ENCODE results near the gene ASTN2.
A peak's percentile ranks its signal among the peaks of the same experiment; 100 is the strongest.
"Not testable (repeated sequence)": the region's sequence is repeated elsewhere in the genome, so short reads cannot be mapped to it uniquely, and the experiment has no call there.

Gene ASTN2

DNA sequence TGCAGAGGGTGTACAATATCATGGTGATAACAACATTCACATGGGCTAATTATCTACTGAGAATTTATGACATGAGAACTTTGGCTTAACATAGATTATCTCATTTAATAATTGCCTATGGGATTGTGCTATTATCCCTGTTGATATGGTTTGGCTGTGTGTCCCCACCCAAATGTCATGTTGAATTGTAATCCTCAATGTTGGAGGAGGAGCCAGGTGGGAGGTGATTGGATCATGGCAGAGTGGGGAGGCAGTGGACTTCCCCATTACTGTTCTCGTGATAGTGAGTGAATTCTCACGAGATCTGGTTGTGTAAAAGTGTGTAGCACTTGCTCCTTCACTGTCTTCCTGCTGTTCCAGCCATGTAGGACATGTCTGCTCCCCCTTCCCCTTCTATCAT, 541.4 kb downstream of the ASTN2 start:
- DNase-seq (ENCODE audit: low spot score), result no peak

DNA sequence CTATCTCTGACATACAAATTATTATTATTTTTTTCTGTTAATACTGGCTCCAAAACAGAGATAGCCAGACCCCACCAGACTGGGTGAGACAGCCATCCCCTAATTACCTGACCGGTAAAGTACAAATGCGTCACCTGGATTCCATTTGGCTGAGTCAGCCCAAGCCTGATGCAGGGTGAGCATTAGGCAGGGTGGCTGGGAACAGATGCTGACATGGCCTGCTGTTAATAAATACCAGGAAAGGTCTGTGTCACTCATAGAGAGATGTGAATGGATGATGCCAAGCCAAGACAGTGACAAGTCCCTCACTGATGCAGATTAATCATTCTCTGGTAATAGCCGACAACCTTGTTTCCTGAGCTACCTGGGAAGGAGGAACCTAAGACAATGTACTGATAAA, 544.3 kb downstream of the ASTN2 start:
- DNase-seq (ENCODE audit: low spot score), result no peak

DNA sequence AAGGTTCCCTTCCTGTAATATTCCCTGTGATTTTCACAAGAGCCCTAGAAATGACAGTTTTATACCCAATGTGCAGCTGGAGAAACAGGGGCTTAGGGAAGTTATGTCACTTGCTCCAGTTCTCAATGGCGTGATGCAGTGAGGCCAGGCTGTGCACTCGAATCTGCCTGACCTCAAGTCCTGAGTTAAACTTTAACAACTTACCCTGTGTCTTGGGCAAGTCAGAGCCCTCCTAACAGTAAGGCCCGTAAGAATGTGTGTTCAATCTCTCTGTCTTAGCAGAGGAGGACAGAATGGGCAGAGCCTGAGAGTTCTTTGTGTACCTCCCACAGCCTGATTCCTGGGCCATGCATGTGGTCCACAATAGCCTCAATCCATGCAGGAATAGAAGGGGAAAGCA, 546.7 kb downstream of the ASTN2 start:
- DNase-seq (ENCODE audit: low spot score), result no peak

DNA sequence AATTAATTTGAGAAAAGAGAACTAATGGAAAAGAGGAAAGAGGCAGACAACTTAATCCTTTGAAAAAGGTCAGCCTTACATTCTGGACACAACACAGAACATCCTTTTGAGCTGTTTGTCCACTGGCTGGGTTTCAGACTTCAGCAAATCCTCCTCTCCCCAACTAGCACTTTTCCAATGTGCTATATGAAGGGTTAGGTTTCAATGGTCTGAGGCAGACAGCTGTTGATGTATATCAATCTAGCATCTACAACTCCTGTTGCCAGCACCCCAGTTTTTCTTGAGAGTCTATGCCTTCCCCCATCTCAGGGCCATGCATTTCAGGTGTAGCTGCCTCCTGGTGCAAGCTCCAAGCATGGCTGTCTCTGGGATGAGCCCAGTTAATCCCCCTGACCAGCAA, 553.5 kb downstream of the ASTN2 start:
- DNase-seq (ENCODE audit: low spot score), result no peak

DNA sequence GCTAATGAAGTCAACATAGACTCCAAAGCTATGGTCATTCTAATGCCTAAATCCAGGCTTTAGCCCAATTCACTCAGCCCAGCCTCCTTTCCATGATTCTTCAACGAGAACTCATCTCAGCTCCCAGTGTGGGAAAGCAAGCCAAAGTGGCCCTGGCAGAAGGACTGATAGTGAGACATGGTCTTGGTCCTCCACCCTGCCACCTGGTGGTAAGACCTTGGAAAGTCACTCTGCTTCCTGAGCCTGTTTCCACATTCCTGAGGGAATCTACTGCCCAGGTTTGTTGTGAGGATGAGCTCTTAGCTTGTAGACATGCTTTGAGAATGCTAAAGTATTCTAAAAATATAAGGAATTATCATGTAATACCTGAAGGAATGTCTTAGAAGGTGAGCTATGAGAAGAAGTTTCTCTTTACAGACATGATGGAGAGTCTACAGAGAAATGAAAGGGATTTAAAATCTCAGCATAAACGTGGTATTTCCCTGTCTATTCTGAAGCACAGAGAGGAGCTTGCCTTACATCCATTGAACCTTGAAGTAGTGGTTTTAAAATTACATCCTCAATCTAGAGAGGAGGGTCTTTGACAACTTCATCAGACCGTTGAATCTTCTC, 554.2 kb downstream of the ASTN2 start:
- peak; percentile 73 for DNase-seq (ENCODE audit: low spot score)

DNA sequence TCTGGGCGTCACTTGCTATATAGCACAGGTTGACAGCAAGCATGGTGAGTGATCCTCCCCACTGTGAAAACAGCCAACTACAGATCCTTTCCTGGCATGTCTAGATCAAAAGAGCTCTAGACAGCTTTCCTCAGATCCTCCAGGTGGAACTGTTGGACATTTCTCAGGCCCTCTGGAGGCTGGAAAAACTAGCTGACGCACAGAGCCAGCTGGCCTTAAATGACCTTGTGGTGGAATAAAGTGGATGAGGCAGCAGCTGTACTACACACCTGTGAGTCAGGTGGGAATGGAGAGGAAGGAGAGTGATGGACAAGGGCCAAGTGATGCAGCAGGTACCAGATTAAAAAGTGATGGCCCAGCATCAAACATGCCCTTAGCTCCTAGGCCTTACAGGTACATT, 555.1 kb downstream of the ASTN2 start:
- peak; percentile 55 for DNase-seq (ENCODE audit: low spot score)

DNA sequence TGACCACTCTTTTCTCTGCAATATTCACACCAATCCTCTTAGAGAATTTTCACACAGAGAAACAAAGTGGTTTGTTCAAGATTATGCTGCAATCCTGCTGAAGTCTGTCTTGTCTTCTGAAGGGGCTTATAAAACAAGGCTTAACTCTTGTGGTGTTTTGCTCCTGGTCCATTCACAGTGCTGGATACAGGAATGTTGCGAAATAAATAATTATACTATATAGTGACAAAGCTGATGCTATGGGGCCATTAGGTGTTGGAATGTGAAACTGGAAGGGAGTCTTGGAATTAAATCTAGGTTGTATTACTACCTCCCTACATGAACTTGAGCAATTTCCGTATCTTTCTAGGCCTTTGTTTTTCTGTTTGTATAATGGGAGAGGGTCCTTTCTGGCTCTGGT, 557.5 kb downstream of the ASTN2 start:
- DNase-seq (ENCODE audit: low spot score), result no peak

DNA sequence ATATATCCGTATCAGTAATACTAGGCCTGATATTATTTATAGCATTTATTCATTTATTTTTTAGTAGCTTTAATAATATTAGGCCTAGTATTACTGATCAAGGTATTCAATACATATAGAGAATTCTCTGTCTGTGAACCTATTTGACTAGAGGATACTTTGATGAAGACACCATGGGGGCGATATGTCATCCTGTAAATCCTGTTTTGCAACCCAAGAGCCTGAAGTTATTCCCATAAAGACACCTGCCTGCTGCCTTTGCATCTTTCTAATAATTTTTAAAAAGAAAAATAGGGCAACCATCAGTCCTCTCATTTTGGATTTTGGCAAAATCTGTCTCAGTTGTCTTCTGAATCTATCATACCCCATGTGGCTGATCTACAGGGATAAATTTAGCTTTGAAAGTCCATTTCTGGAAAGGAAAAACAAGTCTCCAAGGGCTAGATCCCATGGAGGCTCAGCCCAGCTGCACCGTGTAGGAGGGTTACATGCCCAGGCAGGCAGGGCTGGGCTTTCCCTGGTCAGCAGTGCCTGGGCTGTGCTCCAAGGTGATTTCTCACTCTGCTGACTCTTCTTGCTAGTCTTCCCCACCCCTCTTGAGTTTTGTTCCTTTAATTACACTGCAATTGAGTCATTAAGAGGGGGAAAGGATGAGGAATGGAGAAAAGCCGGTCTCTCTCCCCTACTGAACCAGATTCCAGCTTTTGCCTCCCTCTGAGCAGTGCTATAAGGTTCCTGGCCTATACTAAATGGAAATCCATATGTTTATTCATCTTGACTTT, 558.8 kb downstream of the ASTN2 start:
- DNase-seq (ENCODE audit: low spot score), result peak; percentile 66

DNA sequence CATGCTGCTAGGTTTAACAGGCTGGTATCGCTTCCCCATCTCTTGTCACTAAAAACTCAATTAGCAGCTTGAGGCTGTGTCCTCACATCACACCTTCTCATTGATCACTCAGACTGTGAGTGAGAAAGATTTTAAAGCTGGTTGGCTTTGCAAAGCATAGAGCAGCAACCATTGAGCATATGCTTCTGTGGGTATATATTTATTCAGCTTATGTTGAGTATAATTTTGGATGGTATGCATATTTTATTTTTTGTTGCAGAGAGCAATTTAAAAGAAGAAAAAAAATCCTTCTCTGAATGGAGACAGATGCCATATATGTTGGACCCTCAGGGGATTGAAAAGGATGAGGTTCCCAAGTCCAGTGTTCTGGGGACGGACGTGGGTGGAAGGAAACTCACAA, 565.1 kb downstream of the ASTN2 start:
- no peak for DNase-seq (ENCODE audit: low spot score)

DNA sequence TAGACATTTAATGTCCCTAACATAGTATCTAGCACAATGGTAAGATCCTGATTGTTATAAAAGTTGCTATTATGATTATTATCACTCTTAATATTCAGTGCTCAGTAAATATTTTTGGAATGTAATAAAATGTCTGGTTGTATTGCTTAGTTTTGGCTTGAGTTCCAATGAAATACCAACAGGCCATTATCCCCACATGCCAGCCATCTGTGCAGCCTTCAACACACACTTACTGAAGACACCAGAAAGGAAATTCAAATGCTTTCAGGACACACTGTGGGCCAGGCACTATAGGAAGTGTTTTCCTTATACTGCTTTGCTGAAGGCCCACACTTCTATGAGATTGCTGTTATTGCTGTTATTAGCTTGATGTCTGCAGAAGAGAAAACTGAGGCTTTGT, 570.2 kb downstream of the ASTN2 start:
- peak; percentile 95 for DNase-seq (ENCODE audit: low spot score)

DNA sequence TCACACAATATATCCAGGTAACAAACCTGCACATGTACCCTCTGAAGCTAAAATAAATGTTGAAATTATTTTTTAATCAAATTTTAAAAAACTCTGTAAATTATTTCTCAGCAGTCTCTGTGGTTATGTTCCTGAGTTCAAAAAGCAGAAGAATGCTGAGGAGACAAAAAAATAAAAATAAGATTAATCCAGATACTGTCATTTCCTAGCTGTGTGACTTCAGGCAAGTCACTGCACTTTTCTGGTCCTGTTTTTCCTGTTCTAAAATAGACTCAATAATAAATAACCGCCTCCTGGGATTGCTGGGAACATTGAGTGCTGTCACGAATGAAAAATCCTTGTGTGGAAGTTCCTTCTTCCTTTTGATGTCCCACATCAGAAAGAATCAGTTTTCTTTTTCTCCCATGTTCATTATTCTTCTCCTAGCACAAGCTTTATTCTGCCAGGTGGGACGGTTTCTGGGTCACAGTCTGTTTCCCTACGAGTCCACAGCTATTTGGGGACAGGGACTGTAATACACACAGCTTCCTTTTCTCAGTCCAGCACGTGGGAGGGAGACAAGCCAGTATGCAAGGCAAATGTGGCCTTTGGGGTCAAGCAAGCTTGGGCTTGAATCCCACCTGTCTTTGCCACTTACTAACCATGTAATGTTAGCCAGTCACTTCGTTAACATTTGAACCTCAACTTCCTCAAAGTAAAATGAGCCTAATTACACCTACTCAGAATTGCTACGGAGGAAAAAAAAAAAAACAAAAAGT, 570.8 kb downstream of the ASTN2 start:
- peak; percentile 96 for DNase-seq (ENCODE audit: low spot score)

DNA sequence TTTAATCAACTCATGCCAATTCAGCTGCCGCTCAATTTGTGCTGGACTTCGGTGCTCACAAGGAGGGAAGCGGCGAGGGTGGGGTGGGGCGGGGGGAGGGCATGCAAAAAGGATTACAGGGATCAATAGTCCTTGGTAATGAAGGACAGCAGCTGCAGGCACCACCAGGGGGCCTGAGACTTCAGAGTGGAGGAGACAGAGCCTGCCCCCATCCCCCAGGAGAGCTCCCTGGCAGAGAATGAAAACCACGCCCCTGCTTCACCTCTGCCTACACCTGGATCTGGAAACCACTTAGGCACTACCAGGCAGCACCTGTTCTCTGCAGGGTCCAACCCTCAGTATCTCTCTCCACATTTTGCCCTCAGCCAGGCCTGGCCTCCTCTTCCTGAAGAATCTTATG, 572.2 kb downstream of the ASTN2 start:
- no peak for DNase-seq (ENCODE audit: low spot score)

DNA sequence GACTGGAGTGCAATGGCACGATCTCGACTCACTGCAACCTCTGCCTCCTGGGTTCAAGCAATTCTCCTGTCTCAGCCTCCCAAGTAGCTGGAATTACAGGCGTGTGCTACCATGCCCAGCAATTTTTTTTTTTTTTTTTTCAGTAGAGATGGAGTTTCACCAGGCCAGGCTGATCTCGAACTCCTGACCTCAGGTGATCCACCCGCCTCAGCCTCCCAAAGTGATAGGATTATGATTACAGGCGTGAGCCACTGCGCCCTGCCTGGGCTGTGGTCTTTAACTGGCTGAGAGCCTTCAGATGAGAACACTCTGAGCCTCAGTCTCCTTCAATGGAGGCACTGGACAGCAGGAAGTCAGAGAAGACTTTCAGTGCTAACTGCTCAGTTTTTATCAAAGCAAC, 576.4 kb downstream of the ASTN2 start:
- DNase-seq (ENCODE audit: low spot score), result not testable (repeated sequence)

DNA sequence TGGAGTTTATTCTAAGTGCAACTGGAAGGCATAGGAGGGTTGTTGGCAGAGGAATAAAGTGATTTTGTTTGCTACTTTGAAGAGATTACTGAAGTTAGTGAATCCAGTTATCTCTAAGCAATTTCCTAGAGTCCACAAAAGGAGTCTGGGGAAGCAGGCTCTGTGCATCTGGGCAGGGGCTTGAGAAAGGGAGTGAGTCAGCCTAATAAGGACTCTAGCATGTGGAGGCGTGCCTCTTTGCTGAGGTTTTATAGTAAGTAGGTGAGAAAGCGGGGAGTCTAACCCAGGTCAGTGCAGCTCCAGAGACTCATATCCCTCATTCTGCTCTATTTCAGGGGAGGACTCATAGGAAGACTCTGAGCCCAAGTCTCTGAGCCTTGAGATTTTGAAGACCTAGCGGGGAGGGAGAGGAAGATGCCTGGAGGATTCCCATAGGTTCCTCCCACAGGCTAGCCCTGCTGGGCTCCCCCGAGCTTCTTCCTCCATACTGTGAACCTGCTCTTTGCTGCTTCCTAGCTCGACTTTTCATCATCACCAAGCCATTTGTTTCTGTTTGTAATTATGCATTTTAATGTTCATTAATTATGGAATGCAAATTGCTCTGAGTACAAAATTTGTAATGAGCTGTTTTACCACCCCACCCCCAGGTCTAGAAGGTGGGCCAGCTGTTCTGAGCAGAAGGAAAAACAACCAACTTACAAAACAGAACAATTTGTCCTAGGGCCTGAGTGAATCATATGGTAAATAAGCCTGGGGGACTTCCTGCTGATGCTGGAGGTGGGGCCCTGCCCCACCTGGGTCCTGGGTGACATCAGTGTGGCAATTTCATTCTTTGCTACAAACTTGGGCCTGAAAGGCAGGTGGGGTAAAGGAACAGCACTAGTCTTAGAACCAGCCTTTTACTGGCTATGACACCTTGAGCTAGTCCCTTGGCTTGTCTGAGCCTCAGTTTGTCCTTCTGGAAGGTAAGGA, 577.6 kb downstream of the ASTN2 start:
- DNase-seq (ENCODE audit: low spot score), result no peak

DNA sequence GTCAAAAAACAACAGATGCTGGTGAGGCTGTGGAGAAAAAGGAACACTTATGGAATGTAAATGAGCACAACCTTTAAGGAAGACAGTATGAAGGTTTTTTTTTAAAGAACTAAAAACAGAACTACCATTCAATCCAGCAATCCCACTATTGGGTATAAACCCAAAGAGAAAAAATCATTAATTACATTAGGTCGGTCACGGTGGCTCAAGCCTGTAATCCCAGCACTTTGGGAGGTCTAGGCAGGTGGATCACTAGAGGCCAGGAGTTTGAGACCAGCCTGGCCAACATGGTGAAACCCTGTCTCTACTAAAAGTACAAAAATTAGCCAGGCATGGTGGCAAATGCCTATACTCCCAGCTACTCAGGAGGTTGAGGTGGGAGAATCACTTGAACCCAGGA, 584.5 kb downstream of the ASTN2 start:
- DNase-seq (ENCODE audit: low spot score), result not testable (repeated sequence)

DNA sequence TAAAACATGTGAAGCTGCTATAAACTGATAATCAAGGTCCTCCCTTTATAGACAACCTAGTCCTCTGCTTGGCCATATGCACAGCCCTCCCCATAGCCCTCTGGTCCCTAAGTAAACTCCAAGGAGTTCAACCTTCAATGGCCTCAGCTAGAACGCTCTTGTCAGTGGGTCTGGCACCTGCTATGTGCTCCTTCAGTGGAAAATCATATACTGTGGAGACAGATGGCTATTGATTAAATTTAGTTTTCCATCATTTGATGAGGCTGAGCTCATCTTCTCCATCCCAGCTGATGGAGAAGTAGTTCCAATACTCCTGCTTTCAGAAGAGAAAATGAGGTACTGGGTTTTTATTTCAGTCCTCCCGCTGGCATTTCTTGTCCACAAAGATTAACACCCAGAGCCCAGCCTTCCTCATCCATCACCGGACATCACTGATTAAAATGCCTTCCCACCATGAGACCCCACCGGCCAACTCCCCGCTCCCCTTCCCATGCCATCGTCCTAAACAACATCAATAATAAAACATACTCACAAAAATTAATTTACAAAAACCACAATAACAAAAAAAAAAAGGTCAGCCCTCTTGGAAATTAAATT, 593.1 kb downstream of the ASTN2 start:
- no peak for DNase-seq (ENCODE audit: low spot score)

DNA sequence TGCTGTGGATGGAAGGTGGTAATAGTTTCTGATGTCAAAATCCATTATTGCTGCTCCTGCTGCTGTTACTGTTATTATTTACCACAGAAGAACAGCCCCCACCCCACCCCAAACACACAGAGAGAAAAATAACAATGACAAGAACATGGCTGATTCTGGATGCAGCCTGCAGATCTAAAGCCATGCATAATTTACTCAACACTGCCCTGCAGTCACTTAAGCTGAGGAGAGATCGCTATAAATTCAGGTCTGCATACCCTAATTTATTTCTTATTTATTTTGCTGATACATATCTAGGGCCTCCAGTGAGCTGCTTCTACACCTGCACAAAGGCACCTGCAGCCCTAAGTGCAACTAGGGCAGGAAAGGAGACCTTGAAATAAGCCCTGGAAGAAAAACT, 595.7 kb downstream of the ASTN2 start:
- DNase-seq (ENCODE audit: low spot score), result no peak

DNA sequence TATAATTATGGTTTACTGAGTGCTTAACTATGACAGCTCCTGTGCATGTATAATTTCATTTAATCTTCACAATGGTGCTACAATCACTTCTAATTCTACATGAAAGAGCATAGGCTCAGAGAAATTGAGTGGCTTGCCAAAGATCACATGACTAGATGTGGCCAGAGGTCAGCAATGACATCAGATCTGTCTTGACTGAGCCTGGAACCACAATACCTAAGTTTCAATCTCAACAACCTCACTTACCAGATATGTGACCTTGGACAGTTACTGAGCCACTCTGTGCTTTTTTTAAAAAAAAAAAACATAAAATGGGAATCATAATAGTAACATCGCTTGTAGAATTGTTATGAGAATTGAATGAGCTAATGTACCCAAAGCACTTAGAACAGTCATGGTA, 597.1 kb downstream of the ASTN2 start:
- no peak for DNase-seq (ENCODE audit: low spot score)

DNA sequence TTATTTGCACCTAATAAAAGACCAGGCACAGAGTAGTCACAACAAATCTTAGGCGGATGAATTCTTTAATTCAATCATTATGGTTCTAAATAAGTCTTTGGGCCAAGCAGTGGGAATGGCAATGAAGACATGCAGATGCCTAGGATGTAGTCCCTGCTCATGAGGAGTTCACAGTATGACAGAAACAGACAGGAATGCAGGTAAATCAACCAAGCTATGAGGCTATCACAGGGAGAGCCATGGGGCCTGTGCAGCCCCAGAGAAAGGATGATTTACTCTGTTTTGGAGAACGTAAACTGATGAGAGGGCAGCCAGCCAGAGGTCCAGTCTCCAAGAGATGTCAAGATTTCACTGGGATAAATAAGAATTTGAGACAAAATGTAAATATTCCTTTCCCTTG, 598.4 kb downstream of the ASTN2 start:
- DNase-seq (ENCODE audit: low spot score), result no peak

DNA sequence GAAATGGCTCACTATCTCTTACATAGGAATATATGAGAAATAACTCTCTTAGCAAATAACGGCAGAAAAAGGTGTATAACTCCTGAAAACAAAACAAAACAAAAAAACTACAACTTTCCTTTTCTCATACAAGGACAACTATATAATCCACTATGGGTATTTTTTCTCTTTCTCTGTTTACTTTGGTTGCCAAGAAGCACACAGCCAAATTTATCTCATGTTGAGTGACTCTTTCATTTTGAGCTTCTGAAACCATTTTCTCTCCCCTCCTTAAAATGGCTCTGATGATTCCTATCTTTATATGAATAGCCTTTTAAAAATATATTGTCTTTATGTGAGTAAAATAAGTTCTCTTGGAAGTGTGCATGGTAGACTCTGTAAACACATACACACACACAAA, 599.0 kb downstream of the ASTN2 start:
- no peak for DNase-seq (ENCODE audit: low spot score)

DNA sequence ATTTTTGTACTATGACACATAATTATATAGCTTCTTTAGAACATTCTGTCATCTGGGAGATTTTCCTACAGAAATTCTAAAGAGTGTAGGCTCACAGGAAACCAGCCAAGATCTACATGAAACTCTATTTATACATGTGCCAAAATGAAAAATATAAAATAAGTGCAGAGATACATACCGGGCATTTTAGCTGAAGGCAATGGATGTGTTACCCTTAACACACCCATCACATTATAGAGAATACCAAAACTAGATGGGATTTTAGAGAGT, 601.9 kb downstream of the ASTN2 start:
- no peak for DNase-seq (ENCODE audit: low spot score)
